GM12892 (cell line): ENCODE results near the gene DDX20. TPM values are rescaled to one million over a fixed set of nuclear protein-coding genes. Genes with fewer than 3 reads are reported as not detected.

Experiments used
- DNase-seq: peaks from one replicate; pipeline ENCODE4 v3.0.0; 2011; ENCODE audit not compliant: insufficient read length
- FAIRE-seq: peaks from 2 replicates; lab custom pipeline; 2011; peaks lifted over from hg19 to GRCh38; lab: Jason Lieb, UNC
- POLR2A ChIP-seq: IDR thresholded peaks from 2 replicates; pipeline ENCODE4 v1.6.1; 2011; ENCODE audit warnings: low read depth, low read length, control low read depth
- POLR2AphosphoS5 ChIP-seq: IDR thresholded peaks from 2 replicates; pipeline ENCODE4 v1.6.1; 2011; ENCODE audit warnings: low read depth, low read length, control low read depth
- TAF1 ChIP-seq: IDR thresholded peaks from 2 replicates; pipeline ENCODE4 v1.6.1; 2011; ENCODE audit warnings: low read depth, mild to moderate bottlenecking, control low read depth, low read length, borderline replicate concordance
- polyA plus RNA-seq: library from polyadenylated mRNA; unstranded; fragments of >200 nt; gene quantifications from one replicate; pipeline ENCODE4 v1.2.1, GENCODE V29; 2012; ENCODE audit warnings: missing spikeins, inconsistent platforms; ENCODE audit not compliant: missing spikeins

DDX20 gene, protein sequence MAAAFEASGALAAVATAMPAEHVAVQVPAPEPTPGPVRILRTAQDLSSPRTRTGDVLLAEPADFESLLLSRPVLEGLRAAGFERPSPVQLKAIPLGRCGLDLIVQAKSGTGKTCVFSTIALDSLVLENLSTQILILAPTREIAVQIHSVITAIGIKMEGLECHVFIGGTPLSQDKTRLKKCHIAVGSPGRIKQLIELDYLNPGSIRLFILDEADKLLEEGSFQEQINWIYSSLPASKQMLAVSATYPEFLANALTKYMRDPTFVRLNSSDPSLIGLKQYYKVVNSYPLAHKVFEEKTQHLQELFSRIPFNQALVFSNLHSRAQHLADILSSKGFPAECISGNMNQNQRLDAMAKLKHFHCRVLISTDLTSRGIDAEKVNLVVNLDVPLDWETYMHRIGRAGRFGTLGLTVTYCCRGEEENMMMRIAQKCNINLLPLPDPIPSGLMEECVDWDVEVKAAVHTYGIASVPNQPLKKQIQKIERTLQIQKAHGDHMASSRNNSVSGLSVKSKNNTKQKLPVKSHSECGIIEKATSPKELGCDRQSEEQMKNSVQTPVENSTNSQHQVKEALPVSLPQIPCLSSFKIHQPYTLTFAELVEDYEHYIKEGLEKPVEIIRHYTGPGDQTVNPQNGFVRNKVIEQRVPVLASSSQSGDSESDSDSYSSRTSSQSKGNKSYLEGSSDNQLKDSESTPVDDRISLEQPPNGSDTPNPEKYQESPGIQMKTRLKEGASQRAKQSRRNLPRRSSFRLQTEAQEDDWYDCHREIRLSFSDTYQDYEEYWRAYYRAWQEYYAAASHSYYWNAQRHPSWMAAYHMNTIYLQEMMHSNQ
- 10.1 TPM for polyA plus RNA-seq

DNA sequence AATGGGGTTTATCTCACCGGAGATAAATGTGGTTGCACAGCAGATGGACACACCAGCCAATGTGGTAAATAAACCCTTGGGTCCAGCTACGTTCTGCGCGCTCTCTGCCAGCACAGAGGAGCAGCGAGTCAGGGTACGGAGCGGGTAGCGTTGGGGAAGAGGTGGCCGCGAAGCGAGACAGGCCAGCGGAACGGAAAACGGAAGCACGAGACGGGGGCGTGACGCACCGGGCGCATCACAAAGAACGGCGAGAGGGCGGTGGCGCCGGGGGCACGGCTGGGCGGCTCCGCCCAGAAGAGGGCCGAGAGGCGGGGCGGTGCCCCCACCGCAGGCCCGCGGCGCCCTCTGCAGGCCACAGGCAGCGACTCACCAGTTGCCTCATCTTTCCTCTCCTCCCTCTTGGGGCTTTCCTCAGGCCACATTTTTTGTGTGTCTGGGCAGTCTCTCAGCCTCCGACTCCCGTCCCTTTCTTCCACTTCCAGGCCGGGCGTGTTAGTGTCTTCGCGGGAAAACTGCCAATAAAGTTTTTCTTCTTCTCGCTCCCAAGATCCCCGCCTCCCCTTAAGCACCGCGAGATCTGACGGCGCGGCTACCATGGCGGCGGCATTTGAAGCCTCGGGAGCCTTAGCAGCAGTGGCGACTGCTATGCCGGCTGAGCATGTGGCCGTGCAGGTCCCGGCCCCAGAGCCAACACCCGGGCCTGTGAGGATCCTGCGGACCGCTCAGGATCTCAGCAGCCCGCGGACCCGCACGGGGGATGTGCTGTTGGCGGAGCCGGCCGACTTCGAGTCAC lies at the start of gene DDX20:
Gene DDX20 (plus strand): TSS at position 571 of the 793 bp plus-strand sequence. CDS start 24 bp downstream, at position 595.
- TF ChIP-seq POLR2AphosphoS5 (peak; percentile 94), POLR2A (peak; percentile 89), TAF1 (peak; percentile 87)
- FAIRE-seq (peak; percentile 95), DNase-seq (peak; percentile 92)

DNA sequence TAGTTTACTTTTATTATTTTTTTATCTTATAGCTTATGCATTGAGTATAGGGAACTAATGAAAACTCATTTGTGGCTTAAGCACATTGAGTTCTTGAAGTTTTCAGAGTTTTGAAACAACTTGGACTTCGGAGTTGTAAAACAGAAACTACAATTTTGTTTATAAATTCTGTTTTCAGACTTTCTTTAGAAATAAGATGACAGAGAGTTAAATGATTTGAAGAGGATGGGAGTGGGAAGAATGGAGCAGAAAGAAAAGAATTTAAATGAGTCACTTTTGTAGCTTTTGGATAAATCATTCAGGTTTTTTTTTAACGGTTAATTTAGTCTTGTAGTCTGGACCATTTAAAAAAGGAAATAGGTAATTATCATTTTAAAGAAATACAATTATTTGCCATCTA lies 48.8 kb upstream of the DDX20 start:
- TF ChIP-seq POLR2A (no peak), POLR2AphosphoS5 (no peak), TAF1 (no peak)
- DNase-seq (no peak), FAIRE-seq (no peak)

DNA sequence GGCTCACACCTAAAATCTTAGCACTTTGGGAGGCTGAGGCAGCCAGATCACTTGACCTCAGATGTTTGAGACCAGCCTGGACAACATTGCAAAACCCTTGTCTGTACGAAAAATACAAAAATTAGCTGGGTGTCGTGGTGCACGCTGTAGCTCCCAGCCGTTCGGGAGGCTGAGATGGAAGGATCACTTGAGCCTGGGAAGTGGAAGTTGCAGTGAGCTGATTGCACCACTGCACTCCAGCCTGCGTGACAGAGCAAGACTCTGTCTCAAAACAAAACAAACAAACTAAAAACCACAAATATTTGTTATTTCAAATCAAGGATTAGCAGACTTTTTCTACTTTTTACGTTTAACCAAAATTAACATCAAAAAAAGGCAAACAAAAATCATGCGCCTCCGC lies 47.8 kb upstream of the DDX20 start:
- no peak for FAIRE-seq
- TF ChIP-seq POLR2A (no peak), TAF1 (no peak), POLR2AphosphoS5 (no peak)
- DNase-seq = no peak

DNA sequence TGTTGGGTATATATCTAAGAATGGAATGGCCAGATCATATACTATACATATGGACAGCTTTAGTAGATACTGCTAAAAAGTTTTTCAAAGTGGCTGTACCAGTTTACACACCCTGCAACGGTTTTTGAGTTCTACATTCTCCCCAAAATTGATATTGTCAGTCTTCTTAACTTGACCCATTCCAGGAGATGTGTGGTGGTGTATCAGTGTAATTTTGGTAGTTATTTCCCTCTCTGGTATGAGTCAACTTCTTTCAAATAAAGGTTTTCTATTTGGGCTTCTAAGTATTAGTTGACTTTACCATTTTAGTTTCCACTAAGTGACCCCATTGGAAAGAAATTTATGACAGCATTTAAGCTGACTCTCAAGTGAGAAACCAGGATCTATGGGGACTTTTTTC lies 45.7 kb upstream of the DDX20 start:
- TF ChIP-seq POLR2AphosphoS5 (no peak), TAF1 (no peak), POLR2A (no peak)
- no peak for DNase-seq
- FAIRE-seq = no peak

DNA sequence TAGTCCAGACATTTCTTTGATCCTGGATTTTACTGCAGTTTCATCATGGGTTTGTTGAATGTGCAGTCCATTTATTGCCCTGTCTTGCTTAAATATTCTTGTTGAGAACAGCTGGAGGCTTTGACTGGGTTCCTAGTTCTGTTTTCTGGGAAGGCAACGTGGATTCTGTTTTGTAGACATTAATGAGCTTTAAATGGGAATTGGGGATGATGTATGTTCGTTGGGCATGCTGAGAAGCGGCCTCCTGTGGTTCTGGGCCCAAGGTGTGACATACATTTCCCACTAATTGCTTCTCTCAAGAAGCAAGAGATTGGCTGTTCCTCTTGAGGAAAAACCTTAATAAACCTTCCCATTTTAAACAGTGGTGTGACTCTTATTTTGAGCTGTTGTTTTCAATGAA lies 39.4 kb upstream of the DDX20 start:
- DNase-seq = no peak
- no peak for FAIRE-seq
- TF ChIP-seq POLR2AphosphoS5 (no peak), TAF1 (no peak), POLR2A (no peak)

DNA sequence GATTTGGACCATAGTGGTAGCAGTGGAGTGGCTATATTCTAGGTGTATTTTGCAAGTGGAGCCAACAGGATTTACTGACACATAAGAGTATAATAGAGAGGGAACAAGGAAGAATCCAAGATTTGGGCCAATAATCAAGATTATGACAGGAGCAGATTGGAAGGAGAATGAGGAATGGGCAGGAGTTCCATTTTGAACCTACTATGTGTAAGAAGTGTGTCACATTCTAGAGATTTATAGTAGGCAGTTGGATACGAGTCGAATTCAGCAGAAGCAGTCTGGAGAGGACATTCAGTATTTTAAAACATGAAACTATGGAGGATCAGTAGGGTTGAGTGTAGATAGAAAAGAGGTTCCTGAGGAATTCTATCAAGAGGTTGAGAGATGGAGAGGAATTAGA lies 38.3 kb upstream of the DDX20 start:
- TF ChIP-seq POLR2A (0 out of 2 replicates have a peak, but pooled peaks have one; percentile 28), TAF1 (no peak), POLR2AphosphoS5 (peak; percentile 1; the same call in 1 of the 2 replicates)
- DNase-seq (no peak), FAIRE-seq (no peak)

DNA sequence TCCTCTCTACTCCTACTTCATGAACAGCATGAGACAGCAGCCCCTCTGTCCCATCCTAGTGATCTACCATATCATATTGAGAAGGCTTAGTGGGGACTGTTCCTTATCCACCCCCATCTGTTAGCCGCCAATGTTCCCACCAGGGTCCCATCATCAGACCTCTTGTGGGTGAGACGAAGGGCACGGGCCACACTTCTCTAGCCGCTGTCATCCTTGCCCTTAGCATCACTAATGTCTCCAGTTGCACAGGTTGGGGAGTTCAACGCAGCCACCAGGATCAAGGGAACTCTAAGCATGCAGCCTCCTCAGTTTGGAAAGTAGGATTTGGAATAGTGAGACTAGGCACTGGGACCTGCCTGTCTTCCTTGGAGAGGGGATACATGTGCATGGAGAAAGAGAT lies 36.6 kb upstream of the DDX20 start:
- TF ChIP-seq POLR2A (no peak), TAF1 (no peak), POLR2AphosphoS5 (no peak; the same call in 1 of the 2 replicates)
- no peak for FAIRE-seq
- no peak for DNase-seq

DNA sequence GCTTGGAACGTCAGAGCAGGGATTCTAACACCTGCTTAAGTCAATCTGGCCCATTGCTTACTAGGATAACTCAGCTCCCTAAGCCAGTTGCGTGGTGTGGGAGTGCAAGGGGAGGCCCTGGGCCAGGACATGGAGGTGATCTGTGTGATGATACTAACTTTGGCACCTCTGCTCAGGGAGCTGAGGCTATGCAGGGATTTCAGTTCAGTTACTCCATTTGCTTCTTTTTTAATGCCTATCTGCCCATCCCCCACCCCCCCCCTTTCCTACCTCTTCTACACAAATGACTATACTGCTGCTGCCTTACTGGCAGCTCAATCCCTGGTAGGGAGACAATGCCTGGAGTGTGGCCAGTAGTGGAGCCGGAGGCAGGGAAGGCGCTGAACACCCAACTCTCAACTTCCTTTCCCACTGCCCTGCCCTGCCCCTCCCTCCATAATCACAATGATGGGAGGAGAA lies 36.0 kb upstream of the DDX20 start:
- DNase-seq (no peak), FAIRE-seq (no peak)
- no peak for TF ChIP-seq POLR2A
- TF ChIP-seq POLR2AphosphoS5 = no peak
- TF ChIP-seq TAF1 = no peak

DNA sequence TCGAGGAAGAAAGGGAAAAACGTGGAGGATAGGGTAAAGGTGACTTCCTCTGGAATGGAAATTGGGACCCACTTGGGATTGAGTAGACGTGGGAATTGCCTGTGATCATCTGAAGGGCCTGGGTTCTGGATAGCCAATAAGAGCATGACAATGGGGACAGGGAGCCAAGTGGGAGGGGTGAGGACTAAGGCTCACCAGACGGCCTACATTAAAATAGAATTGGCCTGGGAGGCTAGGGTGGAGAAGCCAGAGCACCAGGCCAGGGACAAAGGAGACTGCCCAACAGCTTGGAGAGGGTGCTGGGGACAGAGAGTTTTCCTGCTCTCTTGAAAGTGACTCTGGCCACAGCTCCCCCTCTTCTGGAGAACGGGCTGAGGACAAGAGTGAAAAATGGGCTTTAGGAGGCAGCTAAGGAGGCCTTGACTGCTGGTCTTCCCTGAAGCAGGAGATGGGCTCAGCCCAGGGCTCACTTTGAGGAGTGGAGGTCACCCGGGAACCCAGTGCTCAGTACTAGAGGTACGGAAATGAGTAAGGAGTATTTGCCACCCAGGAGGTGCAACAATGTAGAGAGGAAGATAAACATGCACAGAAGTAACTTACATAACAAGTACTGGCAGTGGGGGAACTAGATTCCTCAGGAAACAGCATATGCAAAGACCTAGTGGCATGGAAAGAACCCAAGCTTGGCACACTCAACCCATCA lies 35.3 kb upstream of the DDX20 start:
- FAIRE-seq (no peak), DNase-seq (no peak)
- TF ChIP-seq POLR2AphosphoS5 (no peak), POLR2A (no peak), TAF1 (no peak)
